Activated CD8-positive, alpha-beta memory T cell treated with anti-CD3 and anti-CD28 coated beads, Interleukin-2, amount 50 U/mL, for 4 hours (primary cell): ENCODE measurements around the gene TMTC4.
"Not testable (repeated sequence)": the region's sequence is repeated elsewhere in the genome, so short reads cannot be mapped to it uniquely, and the experiment has no call there.

ENCODE experiments used
- DNase-seq: peaks from one replicate; pipeline ENCODE4 v3.0.0-alpha.2; 2020

Gene TMTC4

GRCh38 chr13:100674572-100674871, at the start of gene TMTC4:
Gene TMTC4, minus strand, starts transcription at chr13:100674795. Its CDS starts 4,433 bp downstream, at chr13:100670362.
- DNase-seq: no peak

- no peak for DNase-seq
These were observed 47.9 kb upstream of the TMTC4 start for GRCh38 chr13:100722517-100722916.

- peak; percentile 51 for DNase-seq
These were observed 47.4 kb upstream of the TMTC4 start for GRCh38 chr13:100721885-100722512.

- DNase-seq: no peak
These were observed 41.0 kb upstream of the TMTC4 start for GRCh38 chr13:100715604-100716003.

GRCh38 chr13:100714478-100714877, 39.9 kb upstream of the TMTC4 start:
- no peak for DNase-seq

- no peak for DNase-seq
These were observed 35.6 kb upstream of the TMTC4 start for GRCh38 chr13:100710176-100710575.

- no peak for DNase-seq
These were observed 33.5 kb upstream of the TMTC4 start for GRCh38 chr13:100707818-100708740.

GRCh38 chr13:100698331-100698730, 23.7 kb upstream of the TMTC4 start:
- not testable (repeated sequence) for DNase-seq

- no peak for DNase-seq
These were observed 20.8 kb upstream of the TMTC4 start for GRCh38 chr13:100695509-100695773.

- no peak for DNase-seq
These were observed 20.3 kb upstream of the TMTC4 start for GRCh38 chr13:100694722-100695508.

- DNase-seq: no peak
These were observed 14.6 kb upstream of the TMTC4 start for GRCh38 chr13:100689191-100689590.

GRCh38 chr13:100680131-100680530, 5.5 kb upstream of the TMTC4 start:
- no peak for DNase-seq

GRCh38 chr13:100677128-100677527, 2.5 kb upstream of the TMTC4 start:
- DNase-seq: not testable (repeated sequence)

GRCh38 chr13:100675661-100676129, 1.1 kb upstream of the TMTC4 start:
- DNase-seq: peak; percentile 24

- DNase-seq: peak; percentile 100
These were observed 471 bp upstream of the TMTC4 start for GRCh38 chr13:100674872-100675660.

GRCh38 chr13:100673713-100674571, 653 bp downstream of the TMTC4 start:
- peak; percentile 44 for DNase-seq

- no peak for DNase-seq
These were observed 1.3 kb downstream of the TMTC4 start for GRCh38 chr13:100673376-100673712.

GRCh38 chr13:100671389-100672182, 3.0 kb downstream of the TMTC4 start:
- no peak for DNase-seq

GRCh38 chr13:100668408-100668807, 6.2 kb downstream of the TMTC4 start:
- DNase-seq: no peak

- no peak for DNase-seq
These were observed 6.7 kb downstream of the TMTC4 start for GRCh38 chr13:100667894-100668293.

GRCh38 chr13:100666124-100666523, 8.5 kb downstream of the TMTC4 start:
- no peak for DNase-seq
